LoVo (cell line): ENCODE data around the gene MYH15.

Experiments
- DNase-seq: peaks from one replicate; pipeline ENCODE4 v3.0.0-alpha.2; 2016; ENCODE audit warnings: low spot score

The MYH15 gene

GRCh38 chr3:108509263-108509662 is 1.1 kb downstream of the MYH15 start:
- no peak for DNase-seq

- no peak for DNase-seq
These were observed 2.5 kb downstream of the MYH15 start for GRCh38 chr3:108507902-108508301.

- no peak for DNase-seq
These were observed 4.6 kb downstream of the MYH15 start for GRCh38 chr3:108505811-108506210.

- DNase-seq = no peak
These were observed 6.7 kb downstream of the MYH15 start for GRCh38 chr3:108503722-108504121.

GRCh38 chr3:108501535-108501934 is 8.9 kb downstream of the MYH15 start:
- DNase-seq = no peak

GRCh38 chr3:108500728-108501127 is 9.7 kb downstream of the MYH15 start:
- no peak for DNase-seq

GRCh38 chr3:108497271-108497670 is 13.1 kb downstream of the MYH15 start:
- DNase-seq = no peak

- no peak for DNase-seq
These were observed 14.7 kb downstream of the MYH15 start for GRCh38 chr3:108495717-108496116.

GRCh38 chr3:108494906-108495531 is 15.4 kb downstream of the MYH15 start:
- no peak for DNase-seq

GRCh38 chr3:108493862-108494261 is 16.5 kb downstream of the MYH15 start:
- no peak for DNase-seq

GRCh38 chr3:108491456-108491855 is 18.9 kb downstream of the MYH15 start:
- no peak for DNase-seq

- DNase-seq = peak; percentile 27
These were observed 20.6 kb downstream of the MYH15 start for GRCh38 chr3:108489776-108490175.

GRCh38 chr3:108488631-108489030 is 21.8 kb downstream of the MYH15 start:
- no peak for DNase-seq

GRCh38 chr3:108487439-108487838 is 23.0 kb downstream of the MYH15 start:
- DNase-seq = no peak

GRCh38 chr3:108486941-108487340 is 23.5 kb downstream of the MYH15 start:
- DNase-seq = no peak

GRCh38 chr3:108486338-108486737 is 24.1 kb downstream of the MYH15 start:
- no peak for DNase-seq

GRCh38 chr3:108485146-108485545 is 25.2 kb downstream of the MYH15 start:
- no peak for DNase-seq

- no peak for DNase-seq
These were observed 31.2 kb downstream of the MYH15 start for GRCh38 chr3:108479224-108479623.

GRCh38 chr3:108477511-108478147 is 32.8 kb downstream of the MYH15 start:
- peak; percentile 61 for DNase-seq

- DNase-seq = no peak
These were observed 35.1 kb downstream of the MYH15 start for GRCh38 chr3:108475220-108475782.

- DNase-seq = no peak
These were observed 35.8 kb downstream of the MYH15 start for GRCh38 chr3:108474581-108474980.

- no peak for DNase-seq
These were observed 36.7 kb downstream of the MYH15 start for GRCh38 chr3:108473711-108474110.

GRCh38 chr3:108472001-108472591 is 38.3 kb downstream of the MYH15 start:
- peak; percentile 61 for DNase-seq
